RPMI7951 (cell line): ENCODE data around the gene SMYD4. TPM values are rescaled to one million over a fixed set of nuclear protein-coding genes. Genes with fewer than 3 reads are reported as not detected.
"Not testable (repeated sequence)": the region's sequence is repeated elsewhere in the genome, so short reads cannot be mapped to it uniquely, and the experiment has no call there.

Source experiments
- DNase-seq: peaks from one replicate; pipeline ENCODE4 v3.0.0-alpha.2; 2012; ENCODE audit warnings: low read depth
- total RNA-seq: library from RNA; depleted of rRNA; stranded (reverse); fragments of >200 nt; shearing (Covaris generic); gene quantifications from 2 replicates; pipeline ENCODE4 v1.2.3, GENCODE V29; 2014

Gene SMYD4
- total RNA-seq, 1 experiment from 2014 or later: 6.2 TPM

DNA sequence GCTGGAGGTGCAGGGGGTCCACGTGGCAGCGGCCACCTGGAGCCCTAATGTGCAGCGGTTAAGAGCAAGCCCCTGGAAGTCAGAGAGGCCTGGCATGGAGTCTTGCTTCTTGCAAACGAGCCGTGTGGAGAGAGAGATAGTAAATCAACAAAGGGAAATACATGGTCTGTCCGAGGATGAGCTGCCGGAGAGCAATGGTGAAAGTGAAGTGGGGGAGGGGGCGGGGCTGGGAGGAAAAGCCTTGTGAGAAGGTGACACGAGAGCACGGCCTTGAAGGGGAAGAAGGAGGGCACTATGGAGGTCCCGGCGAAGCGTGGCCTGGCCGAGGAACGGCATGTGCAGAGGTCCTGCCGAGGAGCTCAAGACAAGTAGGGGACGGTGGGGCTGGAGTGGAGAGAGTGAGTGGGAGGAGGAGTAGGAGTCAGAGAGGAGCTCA lies 73.9 kb downstream of the SMYD4 start:
- no peak for DNase-seq

DNA sequence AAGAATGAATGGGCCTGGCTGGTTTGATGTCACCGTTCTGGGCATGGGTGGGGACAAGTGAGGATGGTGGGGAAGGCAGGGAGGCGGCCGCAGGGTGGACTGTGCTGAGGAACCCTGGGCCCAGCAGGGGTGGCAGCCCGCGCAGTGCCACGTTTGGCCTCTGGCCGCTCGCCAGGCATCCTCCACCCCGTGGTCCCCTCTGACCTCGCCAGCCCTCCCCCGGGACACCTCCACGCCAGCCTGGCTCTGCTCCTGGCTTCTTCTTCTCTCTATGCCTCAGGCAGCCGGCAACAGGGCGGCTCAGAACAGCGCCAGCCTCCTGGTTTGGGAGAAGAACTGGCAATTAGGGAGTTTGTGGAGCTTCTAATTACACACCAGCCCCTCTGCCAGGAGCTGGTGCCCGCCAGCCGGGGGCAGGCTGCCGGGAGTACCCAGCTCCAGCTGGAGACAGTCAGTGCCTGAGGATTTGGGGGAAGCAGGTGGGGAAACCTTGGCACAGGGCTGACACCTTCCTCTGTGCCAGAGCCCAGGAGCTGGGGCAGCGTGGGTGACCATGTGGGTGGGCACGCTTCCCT lies 74.4 kb downstream of the SMYD4 start:
- no peak for DNase-seq

GRCh38 chr17:1754430-1755112 lies 75.1 kb downstream of the SMYD4 start:
- no peak for DNase-seq

DNA sequence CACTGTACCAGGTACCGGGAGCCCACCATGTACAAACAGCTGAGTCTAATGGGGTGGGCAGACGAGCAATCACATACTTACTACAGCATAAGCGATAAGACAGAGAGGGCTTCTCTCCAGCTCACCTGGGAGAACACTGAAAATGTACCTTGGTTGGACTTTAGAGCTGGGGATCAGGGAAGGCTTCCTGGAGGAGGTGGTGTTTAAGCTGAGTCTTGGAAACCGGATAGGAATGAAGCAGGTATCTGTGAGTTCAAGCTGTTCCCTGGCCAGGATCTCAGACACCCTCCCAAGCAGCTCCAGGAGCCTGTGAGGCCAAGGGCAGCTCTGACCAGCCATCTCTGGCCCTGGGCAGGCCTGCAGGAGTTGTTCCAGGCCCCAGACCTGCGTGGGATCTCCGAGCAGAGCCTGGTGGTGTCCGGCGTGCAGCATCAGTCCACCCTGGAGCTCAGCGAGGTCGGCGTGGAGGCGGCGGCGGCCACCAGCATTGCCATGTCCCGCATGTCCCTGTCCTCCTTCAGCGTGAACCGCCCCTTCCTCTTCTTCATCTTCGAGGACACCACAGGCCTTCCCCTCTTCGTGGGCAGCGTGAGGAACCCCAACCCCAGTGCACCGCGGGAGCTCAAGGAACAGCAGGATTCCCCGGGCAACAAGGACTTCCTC lies 75.8 kb downstream of the SMYD4 start:
- DNase-seq: no peak

GRCh38 chr17:1752425-1753262 lies 77.1 kb downstream of the SMYD4 start:
- peak; percentile 36 for DNase-seq

DNA sequence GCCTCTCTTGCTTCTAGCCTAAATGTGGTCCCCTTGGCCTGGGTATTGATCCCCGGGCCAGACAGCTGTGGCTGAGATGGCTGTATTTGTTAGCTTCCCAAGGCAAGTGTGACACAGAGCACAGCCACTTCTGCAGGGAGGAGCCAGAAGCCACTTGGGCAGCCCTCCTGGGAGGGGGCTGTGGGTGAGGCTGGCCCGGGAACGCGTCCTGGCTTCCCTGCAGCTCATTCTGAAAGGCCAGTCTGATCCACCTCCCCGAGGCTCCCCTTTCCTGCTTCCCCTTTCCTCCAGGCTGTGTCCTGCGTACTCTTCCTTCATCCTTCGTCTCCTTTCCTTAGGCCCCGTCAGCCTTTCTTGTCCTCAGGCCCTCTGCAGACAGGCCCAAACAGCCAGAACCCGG lies 79.1 kb downstream of the SMYD4 start:
- no peak for DNase-seq

GRCh38 chr17:1746975-1747543 lies 82.6 kb downstream of the SMYD4 start:
- no peak for DNase-seq

DNA sequence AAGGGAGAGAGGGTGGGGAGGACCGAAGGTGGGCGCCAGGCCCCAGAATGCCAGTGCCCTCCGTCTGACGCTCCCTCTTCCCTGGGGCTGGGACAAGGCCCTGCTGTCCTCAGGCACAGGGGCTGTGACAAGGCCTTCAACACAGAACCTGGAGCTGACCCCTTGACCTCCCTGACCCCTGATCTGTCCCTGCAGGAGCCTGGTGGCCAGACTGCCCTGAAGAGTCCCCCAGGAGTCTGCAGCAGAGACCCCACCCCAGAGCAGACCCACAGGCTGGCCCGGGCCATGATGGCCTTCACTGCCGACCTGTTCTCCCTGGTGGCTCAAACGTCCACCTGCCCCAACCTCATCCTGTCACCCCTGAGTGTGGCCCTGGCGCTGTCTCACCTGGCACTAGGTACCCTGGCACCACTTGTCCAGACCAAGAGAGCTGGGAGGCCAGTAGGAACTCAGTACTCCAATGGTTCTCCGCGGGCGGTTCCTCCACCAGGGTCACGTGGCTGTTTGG lies 84.1 kb downstream of the SMYD4 start:
- DNase-seq: no peak

GRCh38 chr17:1744551-1745512 lies 84.9 kb downstream of the SMYD4 start:
- DNase-seq: no peak

- DNase-seq: no peak
These were observed 86.6 kb downstream of the SMYD4 start for GRCh38 chr17:1743088-1743439.

DNA sequence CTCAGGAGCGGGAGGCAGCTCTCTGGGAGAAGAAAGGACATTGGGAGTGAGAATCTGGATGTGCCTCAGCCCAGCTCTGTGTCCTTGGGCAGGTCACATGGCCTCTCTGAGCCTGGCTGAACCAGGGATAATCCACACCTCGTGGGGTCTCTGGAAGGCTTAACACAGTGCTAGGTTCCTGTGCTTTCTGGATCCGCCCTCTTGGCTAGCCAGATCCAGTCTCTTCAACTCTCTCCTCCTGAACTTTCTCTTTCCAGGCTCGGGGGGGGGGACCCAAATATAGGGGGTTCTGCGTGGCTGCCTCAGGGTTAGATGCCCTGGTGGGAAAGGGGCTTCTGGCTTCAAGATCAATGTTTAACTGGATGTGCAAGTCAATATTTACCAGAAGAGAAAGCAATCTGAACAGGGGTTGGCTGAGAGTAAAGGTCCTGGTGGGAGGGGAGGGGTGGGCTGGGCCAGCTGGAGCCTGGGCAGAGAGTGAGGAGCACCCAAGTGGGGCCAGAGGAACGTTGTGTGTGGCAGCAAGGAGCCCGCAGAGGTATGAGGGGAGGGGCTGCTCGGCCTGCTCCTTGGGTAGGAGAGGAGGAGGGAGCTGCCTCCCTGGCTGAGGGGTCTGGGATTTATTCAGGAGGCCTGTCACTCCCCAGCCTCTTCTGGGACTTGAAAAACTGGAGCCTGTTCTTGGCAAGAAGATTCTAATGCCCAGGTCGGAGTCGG lies 87.2 kb downstream of the SMYD4 start, which contains the start of gene SERPINF2:
Gene SERPINF2 (plus strand): TSS at position 501 of the 717 bp plus-strand sequence. CDS start 2,125 bp downstream, outside the sequence.
- DNase-seq: no peak

DNA sequence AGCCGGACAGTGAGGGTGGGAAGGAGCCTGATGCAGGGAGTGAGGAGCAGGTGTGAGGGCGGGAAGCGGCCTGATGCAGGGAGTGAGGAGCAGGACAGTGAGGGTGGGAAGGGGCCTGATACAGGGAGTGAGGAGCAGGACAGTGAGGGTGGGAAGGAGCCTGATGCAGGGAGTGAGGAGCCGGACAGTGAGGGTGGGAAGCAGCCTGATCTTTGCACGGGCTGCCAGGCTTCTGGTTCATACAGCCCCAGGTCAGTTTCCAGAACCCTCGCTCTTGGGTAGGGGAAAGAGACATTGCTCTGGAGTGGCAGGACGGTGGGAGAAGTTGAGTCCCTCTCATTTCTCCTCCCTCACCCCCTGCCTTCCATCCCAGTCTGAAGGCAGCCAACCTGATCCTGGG lies 87.8 kb downstream of the SMYD4 start:
- DNase-seq: not testable (repeated sequence)

DNA sequence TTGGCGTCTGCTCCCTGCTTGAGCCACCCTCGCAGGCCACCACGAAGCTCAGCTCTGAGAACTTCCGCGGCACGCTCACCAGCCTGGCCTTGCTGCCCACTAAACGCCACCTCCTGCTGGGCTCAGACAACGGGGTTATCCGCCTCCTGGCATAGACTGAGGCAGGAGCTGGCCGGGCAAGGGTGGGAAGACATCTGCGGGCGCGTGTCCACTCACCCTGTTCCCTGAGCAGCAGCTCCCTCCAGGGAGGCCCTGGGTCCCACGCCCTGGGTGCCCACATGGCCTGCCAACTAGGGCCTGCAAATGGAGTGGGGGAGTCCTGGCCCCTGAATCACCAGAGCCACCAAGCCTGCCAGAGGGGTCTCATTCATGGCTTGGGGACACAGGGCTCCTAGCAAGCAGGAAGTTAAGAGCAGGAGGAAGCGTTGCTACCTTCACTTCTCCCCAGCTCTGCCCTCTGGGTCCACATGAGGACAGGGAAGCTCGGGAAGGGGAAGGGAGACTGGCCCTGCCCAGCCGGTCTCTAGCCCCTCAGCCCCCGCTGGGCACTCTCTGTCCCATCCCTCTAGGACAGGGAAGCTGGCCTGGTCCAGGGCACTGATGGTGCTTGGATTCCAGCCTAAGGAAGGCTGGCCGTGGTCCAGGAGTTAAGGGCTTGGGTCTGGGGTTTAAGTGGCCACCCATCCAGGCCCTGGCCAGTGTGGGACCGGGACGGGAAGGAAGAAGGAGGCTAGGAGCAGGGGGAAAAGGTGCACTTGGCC lies 92.0 kb downstream of the SMYD4 start:
- no peak for DNase-seq

DNA sequence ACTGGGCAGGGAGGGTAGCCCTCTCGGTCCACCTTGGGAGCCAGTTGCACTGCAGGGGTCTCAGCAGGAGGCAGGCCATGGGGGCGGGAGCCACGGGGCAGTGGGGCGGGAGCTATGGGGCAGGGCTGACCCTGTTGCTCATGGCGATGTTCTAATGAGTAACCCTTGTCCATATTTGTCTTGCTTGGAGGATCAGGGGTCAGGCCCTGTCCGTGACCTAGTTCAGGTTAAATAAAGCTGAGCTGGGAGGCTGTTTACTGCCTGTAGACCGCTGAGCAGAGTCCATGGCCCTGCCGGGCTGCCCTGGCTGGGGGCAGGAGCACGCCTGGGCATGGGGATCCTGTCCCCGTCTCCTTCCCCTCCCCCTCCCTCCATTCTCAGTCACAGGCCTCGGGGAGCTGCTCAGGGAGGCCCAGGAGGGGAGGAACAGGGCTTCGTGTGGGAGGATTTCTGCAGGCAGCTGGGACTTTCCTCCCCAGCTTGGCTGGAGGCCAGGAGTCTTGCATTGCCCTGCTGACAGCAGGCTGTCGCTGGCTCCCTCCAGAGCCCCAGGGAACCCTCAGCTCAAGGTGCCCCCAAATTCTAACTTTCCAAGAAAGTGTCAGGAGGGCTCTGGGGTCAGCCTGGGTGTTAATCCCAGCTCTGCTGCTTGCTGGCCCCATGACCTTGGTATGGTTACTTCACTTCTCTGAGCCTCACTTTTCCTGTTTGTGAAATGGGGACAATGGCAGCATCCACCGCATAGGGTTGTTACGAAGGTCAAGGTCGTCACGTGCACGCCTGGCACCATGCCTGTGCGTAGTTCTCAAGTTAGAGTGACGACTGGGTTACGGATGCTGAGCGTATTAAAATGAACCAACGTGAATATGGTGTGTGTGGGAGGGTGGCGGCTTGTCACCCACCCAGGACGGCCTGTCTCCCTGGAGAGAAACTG lies 93.1 kb downstream of the SMYD4 start:
- DNase-seq: peak; percentile 60

DNA sequence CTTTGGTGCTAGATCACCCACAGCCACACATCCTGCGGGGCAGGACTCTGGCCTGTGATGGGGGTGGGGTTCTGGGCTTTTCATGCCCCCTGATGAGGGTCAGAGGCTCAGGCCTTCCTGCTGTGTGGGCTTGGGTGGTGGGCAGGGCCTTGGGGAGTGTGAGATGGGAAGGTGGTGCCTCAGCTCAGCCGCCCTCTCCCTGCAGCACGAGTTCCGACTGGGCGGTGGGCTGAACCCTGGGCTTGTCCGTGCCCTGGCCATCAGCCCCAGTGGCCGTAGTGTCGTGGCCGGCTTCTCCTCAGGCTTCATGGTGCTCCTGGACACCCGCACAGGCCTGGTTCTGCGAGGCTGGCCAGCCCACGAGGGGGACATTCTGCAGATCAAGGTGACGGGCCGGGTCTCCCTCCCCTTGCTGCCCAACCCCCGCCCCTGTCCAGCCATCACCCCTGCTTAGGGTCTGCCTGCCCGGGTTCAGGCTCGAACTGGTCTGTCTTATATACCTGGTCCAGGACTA lies 93.8 kb downstream of the SMYD4 start:
- DNase-seq: no peak

DNA sequence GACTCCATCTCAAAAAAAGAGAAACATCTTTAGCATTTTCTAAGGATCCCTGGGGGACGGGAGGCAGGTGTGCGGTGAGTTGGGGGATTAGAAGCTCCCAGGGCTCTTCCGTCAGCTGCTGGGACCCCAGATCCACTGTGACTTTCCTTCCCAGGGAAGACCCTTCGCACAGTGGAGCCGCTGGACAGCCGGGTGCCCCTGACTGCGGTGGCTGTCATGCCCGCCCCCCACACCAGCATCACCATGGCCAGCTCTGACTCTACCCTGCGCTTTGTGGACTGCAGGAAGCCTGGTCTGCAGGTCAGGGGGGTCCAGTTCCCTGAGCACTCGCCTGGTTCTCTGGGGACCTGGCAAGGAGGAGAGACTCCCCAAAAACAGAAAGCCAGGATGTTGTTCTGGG lies 94.3 kb downstream of the SMYD4 start:
- DNase-seq: no peak

DNA sequence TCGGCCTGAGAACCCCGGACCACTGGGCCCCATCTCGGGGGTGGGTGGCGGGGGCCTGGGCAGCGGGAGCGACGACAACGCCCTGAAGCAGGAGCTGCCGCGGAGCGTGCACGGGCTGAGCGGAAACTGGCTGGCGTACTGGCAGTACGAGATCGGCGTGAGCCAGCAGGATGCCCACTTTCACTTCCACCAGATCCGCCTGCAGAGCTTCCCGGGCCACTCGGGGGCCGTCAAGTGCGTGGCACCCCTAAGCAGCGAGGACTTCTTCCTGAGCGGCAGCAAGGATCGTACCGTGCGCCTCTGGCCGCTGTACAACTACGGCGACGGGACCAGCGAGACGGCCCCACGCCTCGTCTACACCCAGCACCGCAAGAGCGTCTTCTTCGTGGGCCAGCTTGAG lies 95.9 kb downstream of the SMYD4 start:
- no peak for DNase-seq

DNA sequence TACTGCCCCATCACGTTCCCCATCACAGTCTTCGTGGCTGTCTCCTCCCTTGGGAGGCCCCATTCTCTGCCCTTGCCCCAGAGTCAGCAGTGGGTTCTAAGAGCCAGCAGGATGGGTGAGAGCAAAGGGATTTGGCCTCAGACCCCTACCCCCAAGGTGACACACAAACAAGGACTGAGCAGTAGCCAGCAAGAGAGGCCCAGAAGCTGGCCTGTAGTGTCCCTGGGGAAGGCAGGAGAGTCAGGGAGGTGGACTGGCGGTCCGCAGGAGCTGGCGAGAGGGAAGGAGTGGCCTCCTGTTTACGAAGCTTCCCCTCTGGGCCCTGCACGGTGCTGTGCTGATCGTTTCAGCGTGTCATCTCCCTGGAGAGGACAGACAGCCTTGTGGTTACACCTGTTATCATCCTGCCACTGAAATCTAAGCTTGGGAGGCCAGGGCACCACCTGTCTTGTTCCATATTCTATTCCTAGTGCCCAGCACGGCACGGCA lies 96.8 kb downstream of the SMYD4 start:
- no peak for DNase-seq
